Neural progenitor cell (in vitro differentiated cells): ENCODE results near the gene SUN5.

Experiments
- EZH2 ChIP-seq: fragments of 200-600 bp; sonication (generic); IDR thresholded peaks from 2 replicates; pipeline ENCODE4 v1.6.1; 2017; ENCODE audit warnings: antibody characterized with exemption, mild to moderate bottlenecking, moderate library complexity
- EZH2phosphoT487 ChIP-seq: fragments of 200-600 bp; sonication (generic); IDR thresholded peaks from 2 replicates; pipeline ENCODE4 v1.6.1; 2017; ENCODE audit warnings: antibody characterized with exemption
- TF ChIP-seq, protein P1 (sequence below): fragments of 200-600 bp; sonication (generic); IDR thresholded peaks from 2 replicates; pipeline ENCODE4 v1.5.1; 2017; ENCODE audit warnings: antibody characterized with exemption, mild to moderate bottlenecking

DNA sequence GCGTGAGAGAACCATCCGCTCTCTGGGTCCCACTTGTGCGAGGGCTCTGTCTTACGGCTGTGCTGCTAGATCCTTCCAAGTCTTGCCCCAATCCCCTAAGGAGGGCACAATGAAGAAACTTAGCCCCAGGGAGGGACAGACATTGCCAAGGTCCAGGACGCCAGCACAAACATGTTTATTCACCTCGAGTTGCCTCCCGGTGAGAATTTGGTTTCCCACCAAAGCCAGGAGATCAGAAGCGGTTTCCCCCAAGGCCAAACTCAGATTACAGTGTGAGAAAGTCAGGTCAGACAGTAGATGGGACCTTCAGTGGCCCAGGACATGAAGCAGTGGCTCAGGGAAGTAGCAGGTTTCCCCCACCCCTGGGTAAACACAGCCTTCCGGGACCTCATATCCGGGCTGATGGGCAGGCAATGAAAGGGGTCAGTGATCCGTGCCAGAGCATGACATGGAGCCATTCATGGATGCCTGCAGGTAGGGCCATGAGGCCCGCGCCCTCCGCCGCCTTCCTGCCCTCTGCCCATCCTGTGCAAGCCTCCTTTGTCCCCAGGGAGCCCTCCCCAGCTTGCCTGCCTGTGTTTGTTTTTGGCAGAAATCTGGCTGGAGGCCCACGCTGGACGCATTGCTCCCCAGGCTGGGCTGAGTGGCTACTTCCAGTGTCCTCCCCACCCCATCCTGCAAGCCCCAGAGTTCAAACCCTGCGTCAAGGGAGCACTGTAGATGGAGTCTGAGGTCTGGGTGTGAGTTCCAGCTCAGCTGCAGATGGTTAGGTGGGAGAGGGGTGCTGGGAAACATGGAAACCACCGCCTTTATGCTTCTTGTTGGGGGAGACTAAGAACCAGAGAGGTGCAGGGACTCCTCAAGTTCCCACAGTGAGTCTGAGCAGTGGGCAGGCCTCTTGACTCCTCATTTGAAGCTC, 5.2 kb upstream of the SUN5 start:
- TF ChIP-seq, protein P1, sequence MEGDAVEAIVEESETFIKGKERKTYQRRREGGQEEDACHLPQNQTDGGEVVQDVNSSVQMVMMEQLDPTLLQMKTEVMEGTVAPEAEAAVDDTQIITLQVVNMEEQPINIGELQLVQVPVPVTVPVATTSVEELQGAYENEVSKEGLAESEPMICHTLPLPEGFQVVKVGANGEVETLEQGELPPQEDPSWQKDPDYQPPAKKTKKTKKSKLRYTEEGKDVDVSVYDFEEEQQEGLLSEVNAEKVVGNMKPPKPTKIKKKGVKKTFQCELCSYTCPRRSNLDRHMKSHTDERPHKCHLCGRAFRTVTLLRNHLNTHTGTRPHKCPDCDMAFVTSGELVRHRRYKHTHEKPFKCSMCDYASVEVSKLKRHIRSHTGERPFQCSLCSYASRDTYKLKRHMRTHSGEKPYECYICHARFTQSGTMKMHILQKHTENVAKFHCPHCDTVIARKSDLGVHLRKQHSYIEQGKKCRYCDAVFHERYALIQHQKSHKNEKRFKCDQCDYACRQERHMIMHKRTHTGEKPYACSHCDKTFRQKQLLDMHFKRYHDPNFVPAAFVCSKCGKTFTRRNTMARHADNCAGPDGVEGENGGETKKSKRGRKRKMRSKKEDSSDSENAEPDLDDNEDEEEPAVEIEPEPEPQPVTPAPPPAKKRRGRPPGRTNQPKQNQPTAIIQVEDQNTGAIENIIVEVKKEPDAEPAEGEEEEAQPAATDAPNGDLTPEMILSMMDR = no peak
- no peak for TF ChIP-seq EZH2
- TF ChIP-seq EZH2phosphoT487 = no peak
